Measurements from ENCODE around the gene PLA2G4A. TPM values are rescaled to one million over a fixed set of nuclear protein-coding genes. Genes with fewer than 3 reads are reported as not detected.

PLA2G4A gene
- total and polyA plus RNA-seq, 2 donors (not counting 1 experiment from before 2014, with no cell fraction given): 0.15 TPM; not detected in 1

- ATAC-seq (ENCODE audit: low read depth) (no peak), DNase-seq (no peak)
- H3K9ac ChIP-seq (ENCODE audit: low read length): no peak overlapping the region
- no peak for TF ChIP-seq CTCF (IDR thresholded peaks at IDR 0.05)
- TF ChIP-seq EZH2 (IDR thresholded peaks at IDR 0.05; ENCODE audit: borderline replicate concordance, insufficient read depth, low read depth, low read length, poor library complexity, severe bottlenecking): no peak
- no peaks in the 10 kb centered on the region for H3K9me3 ChIP-seq (ENCODE audit: control extremely low read depth in 1 of 3, control insufficient read depth in 2 of 3, insufficient read depth in 1 of 3, low read length in 2 of 3)
- intact Hi-C loops (cut with micrococcal nuclease): no loop called here
- POLR2A ChIA-PET: no interaction called here
- no peak overlapping the region for H2AFZ ChIP-seq (ENCODE audit: insufficient read depth, low read depth, low read length, poor library complexity, severe bottlenecking)
- Mint-ChIP-seq H3K4me3 (no peak overlapping the region), H3K27ac (no peak overlapping the region), H3K27me3 (no peaks in the 10 kb centered on the region), H3K4me1 (no peaks in the 10 kb centered on the region), H3K9me3 (ENCODE audit: insufficient read depth) (no peaks in the 10 kb centered on the region)
- H3K4me1 ChIP-seq (ENCODE audit: control insufficient read depth in 2 of 2, insufficient read depth in 2 of 2, low read length in 2 of 2): no peaks in the 10 kb centered on the region
- H3K27me3 ChIP-seq (replicated peaks in 1 of 4; ENCODE audit: control extremely low read depth in 1 of 4, control insufficient read depth in 3 of 4, insufficient read depth in 4 of 4, low read length in 3 of 4): no peaks in the 10 kb centered on the region
- CTCF ChIA-PET: interaction anchor here (0.7 kb wide), 1 partner anchor 9 kb away, joined by 3 read pairs; no protein-coding TSS in a partner anchor
- H3K79me2 ChIP-seq (ENCODE audit: control insufficient read depth, insufficient read depth, low read length): no peaks in the 10 kb centered on the region
- 100% methylated on average over 1 of the region's 4 CpGs for WGBS (ENCODE audit: insufficient coverage)
- no peak overlapping the region for H3K4me2 ChIP-seq (replicated peaks; ENCODE audit: low read depth, low read length, poor library complexity, severe bottlenecking)
- no peak overlapping the region for H3K27ac ChIP-seq (ENCODE audit: low read length in 2 of 2)
- no peaks in the 10 kb centered on the region for H3K36me3 ChIP-seq (replicated peaks in 1 of 2; ENCODE audit: control extremely low read depth in 1 of 2, control insufficient read depth in 1 of 2, extremely low read depth in 1 of 2, insufficient read depth in 2 of 2, low read length in 1 of 2)
- no peaks in the 10 kb centered on the region for H4K20me1 ChIP-seq (ENCODE audit: control insufficient read depth, insufficient read depth, low read length, poor library complexity, severe bottlenecking)
- no peak overlapping the region for H3K4me3 ChIP-seq (ENCODE audit: control extremely low read depth in 1 of 5, extremely low read depth in 1 of 5, insufficient read depth in 1 of 5, low read depth in 2 of 5, low read length in 4 of 5)
These were observed 13.8 kb downstream of the PLA2G4A start for GRCh38 chr1:186842547-186842946.

DNA sequence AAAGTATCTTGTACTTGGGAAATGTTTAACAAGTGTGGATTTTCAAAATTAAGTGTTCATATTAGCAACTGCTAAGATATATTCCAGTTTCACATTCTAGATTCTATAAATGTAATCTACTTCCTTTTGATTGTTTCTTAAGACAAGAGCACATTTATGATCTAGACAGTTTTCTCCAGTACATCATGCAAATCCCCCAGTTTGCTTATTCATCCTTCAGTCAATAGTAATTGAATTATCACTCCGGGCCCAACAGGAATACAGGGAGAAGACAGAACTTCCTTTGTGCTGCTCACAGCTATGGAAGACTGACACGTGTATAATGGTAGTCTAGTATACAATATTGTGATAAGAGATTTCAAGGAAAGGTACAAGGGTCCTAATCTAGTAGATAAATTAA lies 14.5 kb downstream of the PLA2G4A start:
- Histone ChIP-seq H3K79me2 (ENCODE audit: control insufficient read depth, insufficient read depth, low read length) (no peaks in the 10 kb centered on the region), H4K20me1 (ENCODE audit: control insufficient read depth, insufficient read depth, low read length, poor library complexity, severe bottlenecking) (no peaks in the 10 kb centered on the region)

More for the DNA sequence above, 14.5 kb downstream of the PLA2G4A start:
- Mint-ChIP-seq H3K9me3 (ENCODE audit: insufficient read depth) (no peaks in the 10 kb centered on the region), H3K27me3 (no peaks in the 10 kb centered on the region), H3K27ac (no peak overlapping the region), H3K4me1 (no peaks in the 10 kb centered on the region), H3K4me3 (no peak overlapping the region)
- TF ChIP-seq CTCF (IDR thresholded peaks at IDR 0.05) (no peak), EZH2 (IDR thresholded peaks at IDR 0.05; ENCODE audit: borderline replicate concordance, insufficient read depth, low read depth, low read length, poor library complexity, severe bottlenecking) (no peak)
- no peaks in the 10 kb centered on the region for H3K27me3 ChIP-seq (replicated peaks in 1 of 4; ENCODE audit: control extremely low read depth in 1 of 4, control insufficient read depth in 3 of 4, insufficient read depth in 4 of 4, low read length in 3 of 4)
- no peaks in the 10 kb centered on the region for H3K9me3 ChIP-seq (ENCODE audit: control extremely low read depth in 1 of 3, control insufficient read depth in 2 of 3, insufficient read depth in 1 of 3, low read length in 2 of 3)
- intact Hi-C loops (cut with micrococcal nuclease): no loop called here
- ATAC-seq (ENCODE audit: low read depth) (no peak), DNase-seq (no peak)
- no peak overlapping the region for H2AFZ ChIP-seq (ENCODE audit: insufficient read depth, low read depth, low read length, poor library complexity, severe bottlenecking)
- CTCF ChIA-PET: no interaction called here
- H3K4me1 ChIP-seq (ENCODE audit: control insufficient read depth in 2 of 2, insufficient read depth in 2 of 2, low read length in 2 of 2): no peaks in the 10 kb centered on the region
- POLR2A ChIA-PET: no interaction called here
- no peaks in the 10 kb centered on the region for H3K36me3 ChIP-seq (replicated peaks in 1 of 2; ENCODE audit: control extremely low read depth in 1 of 2, control insufficient read depth in 1 of 2, extremely low read depth in 1 of 2, insufficient read depth in 2 of 2, low read length in 1 of 2)
- H3K27ac ChIP-seq (ENCODE audit: low read length in 2 of 2): no peak overlapping the region
- no peak overlapping the region for H3K4me3 ChIP-seq (ENCODE audit: control extremely low read depth in 1 of 5, extremely low read depth in 1 of 5, insufficient read depth in 1 of 5, low read depth in 2 of 5, low read length in 4 of 5)
- no peak overlapping the region for H3K4me2 ChIP-seq (replicated peaks; ENCODE audit: low read depth, low read length, poor library complexity, severe bottlenecking)
- 25% methylated on average over 1 of the region's 2 CpGs for WGBS (ENCODE audit: insufficient coverage)
- H3K9ac ChIP-seq (ENCODE audit: low read length): no peak overlapping the region

All from B cell (primary cell).